ENCODE results near the gene MYF5. TPM values are rescaled to one million over a fixed set of nuclear protein-coding genes. Genes with fewer than 3 reads are reported as not detected.
A peak's percentile ranks its signal among the peaks of the same experiment; 100 is the strongest.

Gene MYF5
- total RNA-seq, 4 donors from 2014 or later: 1.7 to 9.3 (median 5.6) TPM

DNA sequence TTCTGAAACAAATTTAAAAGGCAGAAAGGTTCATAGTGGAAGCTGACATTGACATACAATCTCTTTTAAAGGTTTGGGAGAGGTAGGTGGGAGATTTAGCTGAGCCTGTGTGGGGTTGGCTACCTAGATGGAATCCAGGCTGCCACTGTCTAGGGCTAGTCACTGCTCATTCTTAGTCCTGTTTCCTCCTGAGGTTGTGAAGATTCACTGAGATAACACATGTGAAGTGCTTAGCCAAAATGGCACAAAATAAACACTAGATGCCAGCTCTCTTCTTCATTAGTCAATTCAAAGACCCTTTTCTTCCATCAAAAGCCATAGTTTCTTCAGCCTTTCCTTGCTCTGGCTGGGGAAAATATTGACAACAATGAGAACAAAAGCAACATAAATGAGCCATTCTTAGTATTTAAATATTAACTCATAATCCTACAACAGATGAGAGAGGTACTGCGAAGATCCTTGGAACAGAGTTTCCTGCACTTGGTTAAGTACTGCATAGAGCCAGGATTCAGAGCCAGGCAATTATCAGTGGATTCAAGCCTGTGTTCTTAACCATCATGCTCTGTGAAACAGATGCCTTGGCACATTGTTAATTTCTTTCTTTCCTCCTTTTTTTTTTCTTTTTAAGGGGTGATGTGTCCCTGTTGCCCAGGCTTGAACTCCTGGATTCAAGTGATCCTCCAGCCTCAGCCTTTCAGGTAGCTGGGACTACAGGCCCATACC, 5.8 kb upstream of the MYF5 start:
- in situ Hi-C loops (cut with MboI; ENCODE audit: low sequenced_read_pairs in 4 of 4) (no loop called here), intact Hi-C loops (cut with DNase I; ENCODE audit: low total_unique reads) (loop anchor here (2.0 to 5.0 kb wide), 4 partner anchors 34 to 238 kb away; no protein-coding TSS in a partner anchor)
- Histone ChIP-seq H3K27me3 (peaks cover 0 to 4% (median 2%) of the 10 kb centered on the region in 3 donors), H3K4me1 (peaks cover 8 to 10% of the 10 kb centered on the region in 2 donors), H3K36me3 (peaks cover 0 to 19% of the 10 kb centered on the region in 2 donors), H3K27ac (peak overlapping the region; percentile 83 to 98 (median 92)), H3K4me3 (peak overlapping the region in 3 of 4 donors; percentile 70 to 91 (median 72)), H3K9me3 (no peaks in the 10 kb centered on the region)
- DNase-seq: no peak
- TF ChIP-seq POLR2A (IDR thresholded peaks at IDR 0.05): no peak
- TF ChIP-seq, protein P1, sequence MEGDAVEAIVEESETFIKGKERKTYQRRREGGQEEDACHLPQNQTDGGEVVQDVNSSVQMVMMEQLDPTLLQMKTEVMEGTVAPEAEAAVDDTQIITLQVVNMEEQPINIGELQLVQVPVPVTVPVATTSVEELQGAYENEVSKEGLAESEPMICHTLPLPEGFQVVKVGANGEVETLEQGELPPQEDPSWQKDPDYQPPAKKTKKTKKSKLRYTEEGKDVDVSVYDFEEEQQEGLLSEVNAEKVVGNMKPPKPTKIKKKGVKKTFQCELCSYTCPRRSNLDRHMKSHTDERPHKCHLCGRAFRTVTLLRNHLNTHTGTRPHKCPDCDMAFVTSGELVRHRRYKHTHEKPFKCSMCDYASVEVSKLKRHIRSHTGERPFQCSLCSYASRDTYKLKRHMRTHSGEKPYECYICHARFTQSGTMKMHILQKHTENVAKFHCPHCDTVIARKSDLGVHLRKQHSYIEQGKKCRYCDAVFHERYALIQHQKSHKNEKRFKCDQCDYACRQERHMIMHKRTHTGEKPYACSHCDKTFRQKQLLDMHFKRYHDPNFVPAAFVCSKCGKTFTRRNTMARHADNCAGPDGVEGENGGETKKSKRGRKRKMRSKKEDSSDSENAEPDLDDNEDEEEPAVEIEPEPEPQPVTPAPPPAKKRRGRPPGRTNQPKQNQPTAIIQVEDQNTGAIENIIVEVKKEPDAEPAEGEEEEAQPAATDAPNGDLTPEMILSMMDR (IDR thresholded peaks at IDR 0.05 in 4 of 5, conservative IDR thresholded peaks at IDR 0.05 in 1 of 5): no peak
- ATAC-seq: peak in 1 of 2 donors; percentile 13

DNA sequence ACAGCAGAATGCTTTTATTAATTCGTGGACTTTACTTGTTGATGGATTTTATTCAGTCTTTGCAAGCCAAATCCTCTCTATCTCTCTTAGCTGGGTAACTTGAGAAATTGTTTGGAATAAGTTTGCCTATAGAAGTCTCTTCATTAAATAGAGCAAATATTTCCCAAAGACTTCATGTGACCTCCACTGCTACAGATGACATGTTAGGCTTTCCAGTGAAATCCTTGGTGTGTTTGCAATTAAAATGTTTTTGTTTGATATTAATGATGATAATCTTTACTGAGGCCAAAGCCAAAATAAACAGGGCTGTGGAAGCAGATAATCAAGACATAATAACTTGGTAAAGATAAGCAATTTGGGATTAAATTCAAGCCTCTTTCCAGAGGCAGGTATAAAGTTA, 4.8 kb upstream of the MYF5 start:
- no peaks in the 10 kb centered on the region for H3K9me3 ChIP-seq
- TF ChIP-seq POLR2A (IDR thresholded peaks at IDR 0.05): no peak
- TF ChIP-seq, protein P1 (IDR thresholded peaks at IDR 0.05 in 4 of 5, conservative IDR thresholded peaks at IDR 0.05 in 1 of 5): no peak
- in situ Hi-C loops (cut with MboI; ENCODE audit: low sequenced_read_pairs in 4 of 4): no loop called here
- no peak overlapping the region for H3K4me3 ChIP-seq
- DNase-seq (no peak), ATAC-seq (no peak)
- H3K36me3 ChIP-seq: peaks cover 0 to 19% of the 10 kb centered on the region in 2 donors
- peaks cover 4 to 10% of the 10 kb centered on the region in 2 donors for H3K4me1 ChIP-seq
- H3K27ac ChIP-seq: peak overlapping the region; percentile 83 to 98 (median 92)
- H3K27me3 ChIP-seq: peaks cover 0 to 4% (median 4%) of the 10 kb centered on the region in 3 donors
- intact Hi-C loops (cut with DNase I; ENCODE audit: low total_unique reads): loop anchor here (2.0 to 5.0 kb wide), 4 partner anchors 35 to 239 kb away; no protein-coding TSS in a partner anchor

DNA sequence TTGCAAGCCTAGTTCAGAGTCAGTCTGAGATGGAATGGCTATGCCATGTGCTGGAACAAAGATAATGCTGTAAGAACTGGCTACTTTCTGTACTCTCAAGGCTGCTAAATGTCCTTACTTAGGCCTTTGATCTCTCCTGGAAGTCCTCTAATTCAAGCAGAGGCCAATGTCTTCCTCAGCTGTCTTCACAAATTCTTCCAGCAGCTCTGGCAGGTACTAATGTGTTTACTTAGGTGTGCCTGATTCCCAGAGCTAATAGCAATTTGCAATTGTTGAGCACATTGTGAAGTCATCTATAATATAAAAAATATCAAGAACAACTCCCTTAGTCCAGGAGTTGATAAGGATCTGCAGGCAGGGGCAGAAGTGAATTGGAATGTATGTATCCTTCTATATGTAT, 3.8 kb upstream of the MYF5 start:
- intact Hi-C loops (cut with DNase I; ENCODE audit: low total_unique reads): loop anchor here (5.0 kb wide), 1 partner anchor 49 kb away; no protein-coding TSS in a partner anchor
- Histone ChIP-seq H3K27ac (peak overlapping the region; percentile 77 to 92 (median 86)), H3K4me1 (peaks cover 4 to 10% of the 10 kb centered on the region in 2 donors), H3K36me3 (peaks cover 0 to 18% of the 10 kb centered on the region in 2 donors), H3K9me3 (no peaks in the 10 kb centered on the region), H3K4me3 (no peak overlapping the region), H3K27me3 (peaks cover 0 to 4% (median 4%) of the 10 kb centered on the region in 3 donors)
- TF ChIP-seq POLR2A (IDR thresholded peaks at IDR 0.05): no peak
- TF ChIP-seq, protein P1 (IDR thresholded peaks at IDR 0.05 in 4 of 5, conservative IDR thresholded peaks at IDR 0.05 in 1 of 5): no peak
- DNase-seq: no peak
- in situ Hi-C loops (cut with MboI; ENCODE audit: low sequenced_read_pairs in 4 of 4): no loop called here
- ATAC-seq: no peak

DNA sequence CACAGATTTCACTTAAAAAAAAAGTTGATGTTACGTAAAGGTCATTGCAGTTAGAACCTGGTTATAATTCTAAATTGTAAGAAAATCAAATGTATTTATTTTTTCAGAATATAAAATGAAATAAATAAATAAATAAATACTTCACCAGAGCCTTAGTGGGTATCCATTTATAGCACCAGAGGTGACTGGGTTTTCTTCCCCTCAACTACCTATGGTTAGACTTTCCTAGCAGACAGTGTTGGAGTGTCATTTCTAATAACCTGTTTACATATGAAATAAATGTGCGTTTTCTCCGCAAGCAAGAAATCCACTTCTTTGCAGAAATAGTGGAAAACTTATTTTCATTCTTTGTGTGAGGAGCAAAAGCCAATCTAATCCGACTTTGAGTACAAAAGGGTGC, 3.3 kb upstream of the MYF5 start:
- Histone ChIP-seq H3K9me3 (no peaks in the 10 kb centered on the region), H3K4me3 (peak overlapping the region; percentile 37 to 56 (median 50)), H3K27ac (peak overlapping the region; percentile 77 to 92 (median 86)), H3K27me3 (peaks cover 0 to 4% (median 4%) of the 10 kb centered on the region in 3 donors), H3K36me3 (peaks cover 0 to 13% of the 10 kb centered on the region in 2 donors), H3K4me1 (peaks cover 4 to 10% of the 10 kb centered on the region in 2 donors)
- ATAC-seq: no peak
- intact Hi-C loops (cut with DNase I; ENCODE audit: low total_unique reads) (loop anchor here (5.0 kb wide), 1 partner anchor 49 kb away; no protein-coding TSS in a partner anchor), in situ Hi-C loops (cut with MboI; ENCODE audit: low sequenced_read_pairs in 4 of 4) (no loop called here)
- DNase-seq: no peak
- TF ChIP-seq, protein P1 (IDR thresholded peaks at IDR 0.05 in 4 of 5, conservative IDR thresholded peaks at IDR 0.05 in 1 of 5): no peak
- no peak for TF ChIP-seq POLR2A (IDR thresholded peaks at IDR 0.05)
